Liver (tissue), 9 donors: ENCODE results near the gene CDH13. TPM values are rescaled to one million over a fixed set of nuclear protein-coding genes. Genes with fewer than 3 reads are reported as not detected.

Experiments used
- DNase-seq: peaks from one replicate; pipeline ENCODE4 v3.0.0-alpha.2; 2017; ENCODE audit warnings: low spot score
- H3K27ac ChIP-seq, 2 donors: one replicate each; pipeline ENCODE4 v1.7.0; 2013; ENCODE audit warnings: inconsistent platforms in 2 of 2, low read length in 2 of 2, control low read depth in 1 of 2, low read depth in 1 of 2, mild to moderate bottlenecking in 1 of 2
- H3K27me3 ChIP-seq, 4 donors: one replicate each; pipeline versions ENCODE4 v1.6.1 to v1.7.0; 2013; ENCODE audit warnings: low read length in 3 of 4, inconsistent platforms in 1 of 4, mild to moderate bottlenecking in 1 of 4, moderate library complexity in 1 of 4; ENCODE audit not compliant: control insufficient read depth in 4 of 4, insufficient read depth in 4 of 4
- H3K36me3 ChIP-seq, 4 donors: one replicate each; pipeline versions ENCODE4 v1.6.1 to v1.7.0; 2013; ENCODE audit warnings: low read length in 3 of 4, mild to moderate bottlenecking in 3 of 4, low read depth in 1 of 4, moderate library complexity in 1 of 4; ENCODE audit not compliant: control insufficient read depth in 4 of 4, insufficient read depth in 3 of 4
- H3K4me1 ChIP-seq, 4 donors: one replicate each; pipeline versions ENCODE4 v1.6.1 to v1.7.0; 2013; ENCODE audit warnings: low read length in 3 of 4, mild to moderate bottlenecking in 3 of 4, moderate library complexity in 1 of 4; ENCODE audit not compliant: control insufficient read depth in 4 of 4, insufficient read depth in 4 of 4
- H3K4me3 ChIP-seq, 3 donors: one replicate each; pipeline versions ENCODE4 v1.6.1 to v1.7.0; 2013; ENCODE audit warnings: low read length in 3 of 3, control low read depth in 1 of 3, low read depth in 1 of 3, mild to moderate bottlenecking in 1 of 3
- H3K9ac ChIP-seq, 2 donors: one replicate each; pipeline ENCODE4 v1.7.0; 2013; ENCODE audit warnings: low read length in 2 of 2, mild to moderate bottlenecking in 2 of 2, moderate library complexity in 2 of 2, control low read depth in 1 of 2, low read depth in 1 of 2
- H3K9me3 ChIP-seq, 4 donors: one replicate each; pipeline versions ENCODE4 v1.6.1 to v1.7.0; 2013; ENCODE audit warnings: low read length in 3 of 4; ENCODE audit not compliant: control insufficient read depth in 4 of 4
- ATF3 ChIP-seq: IDR thresholded peaks from 2 replicates; pipeline ENCODE4 v1.6.1; 2016; ENCODE audit warnings: antibody characterized with exemption
- CTCF ChIP-seq: fragments of 150-350 bp; IDR thresholded peaks from 2 replicates; pipeline ENCODE4 v1.5.1; 2017; ENCODE audit warnings: improper control_type of control experiment, low read depth, low read length; ENCODE audit not compliant: missing input control
- EGR1 ChIP-seq, 2 donors: IDR thresholded peaks; 2 replicates each; pipeline ENCODE4 v1.6.1; 2016 to 2018; ENCODE audit warnings: antibody characterized with exemption in 2 of 2, low read depth in 2 of 2
- FOXA1 ChIP-seq: IDR thresholded peaks from 2 replicates; pipeline ENCODE4 v1.6.1; 2016; ENCODE audit warnings: antibody characterized with exemption
- GABPA ChIP-seq, 2 donors: IDR thresholded peaks in 1 of 2; conservative IDR thresholded peaks in 1 of 2; 2 replicates each; pipeline ENCODE4 v1.6.1; 2016; ENCODE audit warnings: antibody characterized with exemption in 2 of 2, mild to moderate bottlenecking in 1 of 2, moderate library complexity in 1 of 2
- HNF4A ChIP-seq, 2 donors: conservative IDR thresholded peaks; 2 replicates each; pipeline ENCODE4 v1.6.1; 2016; ENCODE audit warnings: antibody characterized with exemption in 2 of 2, mild to moderate bottlenecking in 2 of 2
- MAX ChIP-seq: IDR thresholded peaks from 2 replicates; pipeline ENCODE4 v1.6.1; 2016; ENCODE audit warnings: antibody characterized with exemption
- NR2F2 ChIP-seq: IDR thresholded peaks from 2 replicates; pipeline ENCODE4 v1.6.1; 2016; ENCODE audit warnings: antibody characterized with exemption
- REST ChIP-seq: IDR thresholded peaks from 2 replicates; pipeline ENCODE4 v1.6.1; 2016; ENCODE audit warnings: antibody characterized with exemption, mild to moderate bottlenecking
- SP1 ChIP-seq: IDR thresholded peaks from 2 replicates; pipeline ENCODE4 v1.6.1; 2018; ENCODE audit warnings: antibody characterized with exemption, mild to moderate bottlenecking
- TAF1 ChIP-seq: conservative IDR thresholded peaks from 2 replicates; pipeline ENCODE4 v1.6.1; 2016; ENCODE audit warnings: antibody characterized with exemption, mild to moderate bottlenecking
- YY1 ChIP-seq: IDR thresholded peaks from 2 replicates; pipeline ENCODE4 v1.6.1; 2016; ENCODE audit warnings: antibody characterized with exemption, mild to moderate bottlenecking
- ZBTB33 ChIP-seq: IDR thresholded peaks from 2 replicates; pipeline ENCODE4 v1.6.1; 2016; ENCODE audit warnings: antibody characterized with exemption
- WGBS: extraction: QIAGEN DNeasy Blood & Tissue Kit; methylation state at CpG from one replicate; pipeline ENCODE4 v1.1.7; 2013; 5-methylcytosine and 5-hydroxymethylcytosine counted together
- polyA plus RNA-seq, 2 donors: library from polyadenylated mRNA; stranded (reverse) in 1 of 2; unstranded in 1 of 2; fragments of 200-250 nt in 1 of 2; fragments of >200 nt in 1 of 2; fragmentation: Nextera tagmentation in 1 of 2; extraction: Ambion mirVana in 1 of 2; gene quantifications; one replicate each; pipeline versions ENCODE4 v1.2.1 to v1.2.3, GENCODE V29; 2013 to 2015
- total RNA-seq, 2 donors: library from RNA; depleted of rRNA; stranded (reverse); fragments of >200 nt; gene quantifications; one replicate each; pipeline ENCODE4 v1.2.3, GENCODE V29; 2014
- donor health status: healthy.
- donor health status: healthy.
- donor health status: healthy.
- donor health status: healthy.
- donor health status: healthy.

Gene CDH13
- total and polyA plus RNA-seq, 4 donors = 0.21 to 1.5 (median 0.58) TPM

- H3K4me1 ChIP-seq = no peaks in the 10 kb centered on the region
- no peaks in the 10 kb centered on the region for H3K36me3 ChIP-seq
- H3K27me3 ChIP-seq = peaks cover 0 to 7% (median 3%) of the 10 kb centered on the region in 4 donors
- no peak for DNase-seq
- 66% methylated on average over 10 of the region's 10 CpGs for WGBS
- no peak overlapping the region for H3K4me3 ChIP-seq
- H3K9ac ChIP-seq = no peak overlapping the region
- no peaks in the 10 kb centered on the region for H3K9me3 ChIP-seq
- TF ChIP-seq ATF3 (no peak), MAX (no peak), SP1 (no peak), NR2F2 (no peak), FOXA1 (no peak), TAF1 (no peak), EGR1 (IDR thresholded peaks at IDR 0.05; ENCODE audit: low read depth in 2 of 2) (no peak), GABPA (IDR thresholded peaks at IDR 0.05 in 1 of 2, conservative IDR thresholded peaks at IDR 0.05 in 1 of 2) (no peak), YY1 (no peak), HNF4A (conservative IDR thresholded peaks at IDR 0.05) (no peak), REST (no peak), ZBTB33 (no peak), CTCF (no peak)
- H3K27ac ChIP-seq = no peak overlapping the region
These were observed 488.9 kb downstream of the CDH13 start for GRCh38 chr16:83115491-83116232.
